K562 (cell line): Measurements from ENCODE around the gene NELL1.

ENCODE experiments used
- CHD2 ChIP-seq: IDR thresholded peaks from 2 replicates; pipeline ENCODE4 v1.6.1; 2011; ENCODE audit warnings: low read depth, low read length
- POLR2A ChIP-seq: fragments of 450-650 bp; conservative IDR thresholded peaks from 2 replicates; pipeline ENCODE4 v1.6.1; 2016
- POLR2G ChIP-seq: fragments of 200-400 bp; formaldehyde crosslinking; IDR thresholded peaks from 2 replicates; pipeline ENCODE4 v1.6.1; 2017; ENCODE audit warnings: low read depth, mild to moderate bottlenecking, antibody characterized with exemption, low read length, moderate library complexity
- U2AF1 ChIP-seq: fragments of 200-400 bp; formaldehyde crosslinking; optimal IDR thresholded peaks from 2 replicates; pipeline ENCODE3; 2017; ENCODE audit warnings: mild to moderate bottlenecking, low read depth, low read length, moderate library complexity
- ZNF253 ChIP-seq: fragments of 250-450 bp; sonication (Bioruptor Pico); conservative IDR thresholded peaks from 2 replicates; pipeline ENCODE4 v1.6.1; 2021; ENCODE audit warnings: mild to moderate bottlenecking
- TF ChIP-seq, protein P1 (sequence below), 2 experiments: fragments of 450-650 bp; formaldehyde crosslinking in 1 of 2; IDR thresholded peaks; 2 replicates each; pipeline versions ENCODE4 v1.4.0 to v1.6.1; 2014 to 2020; ENCODE audit warnings: mild to moderate bottlenecking in 2 of 2, borderline replicate concordance in 1 of 2, low read depth in 1 of 2
- TF ChIP-seq, protein P2 (sequence below): sonication (generic); formaldehyde crosslinking; IDR thresholded peaks from 2 replicates; pipeline ENCODE4 v1.8.1; 2022; ENCODE audit warnings: missing genetic modification reagents

DNA sequence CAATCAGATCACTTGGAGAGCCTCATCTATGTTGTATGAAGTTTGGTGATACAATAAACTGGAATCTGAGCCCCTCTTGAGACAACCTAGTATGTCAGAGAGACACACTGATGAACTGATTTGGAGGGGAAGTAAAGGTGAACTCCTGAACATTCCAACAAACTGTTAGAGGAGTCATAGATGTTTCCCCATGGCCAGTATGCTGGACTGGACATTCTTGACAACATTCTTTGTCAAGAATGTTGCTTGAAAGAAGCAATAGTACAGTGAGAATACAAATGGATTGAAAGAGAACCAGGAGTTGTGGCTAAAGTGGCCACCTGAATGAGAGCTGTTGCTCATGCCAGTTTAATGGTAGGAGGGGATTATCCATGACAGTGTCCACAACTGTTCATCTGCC is 588.1 kb downstream of the NELL1 start:
- TF ChIP-seq POLR2G (no peak), ZNF253 (no peak), POLR2A (no peak), CHD2 (no peak), U2AF1 (no peak)
- TF ChIP-seq, protein P1, sequence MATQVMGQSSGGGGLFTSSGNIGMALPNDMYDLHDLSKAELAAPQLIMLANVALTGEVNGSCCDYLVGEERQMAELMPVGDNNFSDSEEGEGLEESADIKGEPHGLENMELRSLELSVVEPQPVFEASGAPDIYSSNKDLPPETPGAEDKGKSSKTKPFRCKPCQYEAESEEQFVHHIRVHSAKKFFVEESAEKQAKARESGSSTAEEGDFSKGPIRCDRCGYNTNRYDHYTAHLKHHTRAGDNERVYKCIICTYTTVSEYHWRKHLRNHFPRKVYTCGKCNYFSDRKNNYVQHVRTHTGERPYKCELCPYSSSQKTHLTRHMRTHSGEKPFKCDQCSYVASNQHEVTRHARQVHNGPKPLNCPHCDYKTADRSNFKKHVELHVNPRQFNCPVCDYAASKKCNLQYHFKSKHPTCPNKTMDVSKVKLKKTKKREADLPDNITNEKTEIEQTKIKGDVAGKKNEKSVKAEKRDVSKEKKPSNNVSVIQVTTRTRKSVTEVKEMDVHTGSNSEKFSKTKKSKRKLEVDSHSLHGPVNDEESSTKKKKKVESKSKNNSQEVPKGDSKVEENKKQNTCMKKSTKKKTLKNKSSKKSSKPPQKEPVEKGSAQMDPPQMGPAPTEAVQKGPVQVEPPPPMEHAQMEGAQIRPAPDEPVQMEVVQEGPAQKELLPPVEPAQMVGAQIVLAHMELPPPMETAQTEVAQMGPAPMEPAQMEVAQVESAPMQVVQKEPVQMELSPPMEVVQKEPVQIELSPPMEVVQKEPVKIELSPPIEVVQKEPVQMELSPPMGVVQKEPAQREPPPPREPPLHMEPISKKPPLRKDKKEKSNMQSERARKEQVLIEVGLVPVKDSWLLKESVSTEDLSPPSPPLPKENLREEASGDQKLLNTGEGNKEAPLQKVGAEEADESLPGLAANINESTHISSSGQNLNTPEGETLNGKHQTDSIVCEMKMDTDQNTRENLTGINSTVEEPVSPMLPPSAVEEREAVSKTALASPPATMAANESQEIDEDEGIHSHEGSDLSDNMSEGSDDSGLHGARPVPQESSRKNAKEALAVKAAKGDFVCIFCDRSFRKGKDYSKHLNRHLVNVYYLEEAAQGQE (IDR thresholded peaks at IDR 0.05; ENCODE audit: borderline replicate concordance), result no peak
- TF ChIP-seq, protein P1 (CRISPR knock-in tag; IDR thresholded peaks at IDR 0.05; ENCODE audit: low read depth), result no peak
- TF ChIP-seq, protein P2, sequence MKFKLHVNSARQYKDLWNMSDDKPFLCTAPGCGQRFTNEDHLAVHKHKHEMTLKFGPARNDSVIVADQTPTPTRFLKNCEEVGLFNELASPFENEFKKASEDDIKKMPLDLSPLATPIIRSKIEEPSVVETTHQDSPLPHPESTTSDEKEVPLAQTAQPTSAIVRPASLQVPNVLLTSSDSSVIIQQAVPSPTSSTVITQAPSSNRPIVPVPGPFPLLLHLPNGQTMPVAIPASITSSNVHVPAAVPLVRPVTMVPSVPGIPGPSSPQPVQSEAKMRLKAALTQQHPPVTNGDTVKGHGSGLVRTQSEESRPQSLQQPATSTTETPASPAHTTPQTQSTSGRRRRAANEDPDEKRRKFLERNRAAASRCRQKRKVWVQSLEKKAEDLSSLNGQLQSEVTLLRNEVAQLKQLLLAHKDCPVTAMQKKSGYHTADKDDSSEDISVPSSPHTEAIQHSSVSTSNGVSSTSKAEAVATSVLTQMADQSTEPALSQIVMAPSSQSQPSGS, result no peak
